Gastroesophageal sphincter (tissue), 4 donors: ENCODE measurements around the gene TST. TPM values are rescaled to one million over a fixed set of nuclear protein-coding genes. Genes with fewer than 3 reads are reported as not detected.
A peak's percentile ranks its signal among the peaks of the same experiment; 100 is the strongest.

ENCODE experiments used
- ATAC-seq: fragments of 150-250 bp; one replicate; pipeline ENCODE4 v1.9.1; 2016; ENCODE audit warnings: mild to moderate bottlenecking, moderate library complexity
- H3K27ac ChIP-seq, 4 donors: fragments of 200-600 bp; sonication (generic) in 3 of 4; 1 replicate in 3 of 4; 2 replicates in 1 of 4; pipeline ENCODE4 v1.5.1; 2016 to 2019
- H3K27me3 ChIP-seq: fragments of 200-600 bp; sonication (generic); one replicate; pipeline ENCODE4 v1.5.1; 2019
- H3K36me3 ChIP-seq, 2 donors: fragments of 200-600 bp; sonication (generic); one replicate each; pipeline ENCODE4 v1.5.1; 2019; ENCODE audit warnings: control low read depth in 1 of 2
- H3K4me1 ChIP-seq, 3 donors: fragments of 200-600 bp; sonication (generic); 1 replicate in 2 of 3; 2 replicates in 1 of 3; pipeline ENCODE4 v1.5.1; 2016 to 2019; ENCODE audit warnings: control low read depth in 2 of 3
- H3K4me3 ChIP-seq, 2 donors: fragments of 200-600 bp; sonication (generic); one replicate each; pipeline ENCODE4 v1.5.1; 2019; ENCODE audit warnings: mild to moderate bottlenecking in 1 of 2, moderate library complexity in 1 of 2
- H3K9me3 ChIP-seq, 3 donors: fragments of 200-600 bp; sonication (generic); one replicate each; pipeline ENCODE4 v1.5.1; 2017 to 2019; ENCODE audit warnings: control low read depth in 2 of 3
- EP300 ChIP-seq: sonication (generic); formaldehyde crosslinking; IDR thresholded peaks from one replicate; pipeline ENCODE4 v1.6.1; 2017; ENCODE audit warnings: antibody characterized with exemption, mild to moderate bottlenecking
- POLR2A ChIP-seq, 2 donors: fragments of 450-650 bp; IDR thresholded peaks; one replicate each; pipeline ENCODE4 v1.6.1; 2017; ENCODE audit warnings: antibody characterized with exemption in 2 of 2, mild to moderate bottlenecking in 2 of 2, moderate library complexity in 1 of 2
- POLR2AphosphoS5 ChIP-seq: sonication (generic); formaldehyde crosslinking; IDR thresholded peaks from one replicate; pipeline ENCODE4 v1.6.1; 2017; ENCODE audit warnings: antibody characterized with exemption
- WGBS, 2 donors: methylation state at CpG; one replicate each; pipeline ENCODE4 v1.1.5; 2018; ENCODE audit warnings: low coverage in 1 of 2; 5-methylcytosine and 5-hydroxymethylcytosine counted together
- total RNA-seq, 4 donors: library from RNA; depleted of rRNA; stranded (reverse); fragments of >200 nt; gene quantifications; one replicate each; pipeline ENCODE4 v1.1.0, GENCODE V29; 2016
- TF ChIP-seq, protein P1 (sequence below), 4 experiments: fragments of 200-600 bp in 2 of 4; fragments of 450-650 bp in 2 of 4; sonication (generic) in 1 of 4; IDR thresholded peaks; one replicate each; pipeline ENCODE4 v1.5.1; 2017 to 2019; ENCODE audit warnings: antibody characterized with exemption in 4 of 4, mild to moderate bottlenecking in 2 of 4, moderate library complexity in 2 of 4

Gene TST
- total RNA-seq, 4 donors from 2014 or later, result 19.1 to 38.7 (median 31.7) TPM

GRCh38 chr22:37036655-37037377 lies 17.6 kb upstream of the TST start:
- H3K27ac ChIP-seq, result no peak overlapping the region
- no peak overlapping the region for H3K4me3 ChIP-seq
- ATAC-seq, result no peak
- no peaks in the 10 kb centered on the region for H3K4me1 ChIP-seq
- TF ChIP-seq EP300 (no peak), POLR2A (IDR thresholded peaks at IDR 0.05) (no peak), POLR2AphosphoS5 (no peak)
- TF ChIP-seq, protein P1, sequence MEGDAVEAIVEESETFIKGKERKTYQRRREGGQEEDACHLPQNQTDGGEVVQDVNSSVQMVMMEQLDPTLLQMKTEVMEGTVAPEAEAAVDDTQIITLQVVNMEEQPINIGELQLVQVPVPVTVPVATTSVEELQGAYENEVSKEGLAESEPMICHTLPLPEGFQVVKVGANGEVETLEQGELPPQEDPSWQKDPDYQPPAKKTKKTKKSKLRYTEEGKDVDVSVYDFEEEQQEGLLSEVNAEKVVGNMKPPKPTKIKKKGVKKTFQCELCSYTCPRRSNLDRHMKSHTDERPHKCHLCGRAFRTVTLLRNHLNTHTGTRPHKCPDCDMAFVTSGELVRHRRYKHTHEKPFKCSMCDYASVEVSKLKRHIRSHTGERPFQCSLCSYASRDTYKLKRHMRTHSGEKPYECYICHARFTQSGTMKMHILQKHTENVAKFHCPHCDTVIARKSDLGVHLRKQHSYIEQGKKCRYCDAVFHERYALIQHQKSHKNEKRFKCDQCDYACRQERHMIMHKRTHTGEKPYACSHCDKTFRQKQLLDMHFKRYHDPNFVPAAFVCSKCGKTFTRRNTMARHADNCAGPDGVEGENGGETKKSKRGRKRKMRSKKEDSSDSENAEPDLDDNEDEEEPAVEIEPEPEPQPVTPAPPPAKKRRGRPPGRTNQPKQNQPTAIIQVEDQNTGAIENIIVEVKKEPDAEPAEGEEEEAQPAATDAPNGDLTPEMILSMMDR (IDR thresholded peaks at IDR 0.05), result no peak
- WGBS, 2 donors, result 75 to 83% methylated on average over 2 to 7 of the region's 11 CpGs
- H3K9me3 ChIP-seq, result no peaks in the 10 kb centered on the region
- peaks cover 53% of the 10 kb centered on the region for H3K27me3 ChIP-seq
- no peaks in the 10 kb centered on the region for H3K36me3 ChIP-seq

DNA sequence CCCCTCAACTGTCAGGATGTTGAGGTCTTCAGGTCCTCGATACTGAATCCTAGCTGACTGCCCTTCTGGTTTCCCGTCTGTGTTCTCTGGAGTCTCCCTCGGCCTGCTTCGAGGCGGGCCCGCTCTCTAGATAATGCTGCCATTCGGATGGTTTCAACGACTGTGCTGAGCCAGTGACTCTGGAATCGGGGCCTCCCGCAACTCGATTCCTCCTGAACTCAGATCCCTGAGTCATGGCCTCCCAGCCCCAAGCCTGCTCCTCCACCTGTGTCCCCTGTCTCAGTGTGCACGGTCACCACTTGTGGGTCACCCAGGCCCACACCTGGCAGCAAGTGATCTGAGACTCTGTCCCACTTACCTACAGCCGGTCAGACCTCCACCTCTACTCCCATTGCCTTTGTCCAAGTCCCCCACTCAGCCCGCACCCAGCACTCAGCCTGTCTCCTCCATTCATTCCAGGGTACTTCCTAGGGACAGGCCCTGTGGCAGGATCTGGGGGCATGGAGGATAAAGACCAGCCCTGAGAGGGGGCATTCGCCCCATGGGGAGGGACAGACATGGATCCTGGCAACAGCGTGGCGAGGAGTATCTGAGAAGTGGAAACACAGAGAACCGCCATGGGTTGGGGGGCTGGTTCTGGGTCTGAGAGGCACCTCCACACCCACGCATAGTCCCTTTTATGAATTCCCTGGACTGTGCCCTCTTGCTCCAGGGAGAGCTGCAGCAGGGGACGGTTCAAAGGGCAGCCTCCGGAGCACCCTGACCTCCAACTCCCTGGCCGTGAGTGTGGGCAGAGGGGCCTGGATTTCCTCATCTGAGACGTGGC lies 14.6 kb upstream of the TST start:
- TF ChIP-seq, protein P1 (IDR thresholded peaks at IDR 0.05), result no peak
- TF ChIP-seq EP300, result no peak
- no peak for TF ChIP-seq POLR2AphosphoS5
- TF ChIP-seq POLR2A (IDR thresholded peaks at IDR 0.05), result no peak

GRCh38 chr22:37032535-37033460 lies 13.6 kb upstream of the TST start:
- Histone ChIP-seq H3K4me1 (no peaks in the 10 kb centered on the region), H3K27ac (no peak overlapping the region), H3K27me3 (peaks cover 38% of the 10 kb centered on the region), H3K9me3 (no peaks in the 10 kb centered on the region), H3K4me3 (no peak overlapping the region), H3K36me3 (peaks cover 0 to 36% of the 10 kb centered on the region in 2 donors)
- TF ChIP-seq, protein P1 (IDR thresholded peaks at IDR 0.05), result no peak
- TF ChIP-seq EP300 (no peak), POLR2AphosphoS5 (no peak), POLR2A (IDR thresholded peaks at IDR 0.05) (no peak)
- ATAC-seq, result peak; percentile 78
- 60 to 74% methylated on average over 6 to 10 of the region's 18 CpGs for WGBS, 2 donors

More for the DNA sequence above, 14.6 kb upstream of the TST start:
- Histone ChIP-seq H3K4me1 (no peaks in the 10 kb centered on the region), H3K9me3 (no peaks in the 10 kb centered on the region), H3K27me3 (peaks cover 48% of the 10 kb centered on the region), H3K36me3 (peaks cover 0 to 26% of the 10 kb centered on the region in 2 donors), H3K4me3 (no peak overlapping the region), H3K27ac (no peak overlapping the region)
- WGBS, 2 donors, result 84 to 100% methylated on average over 4 to 15 of the region's 23 CpGs
- no peak for ATAC-seq

DNA sequence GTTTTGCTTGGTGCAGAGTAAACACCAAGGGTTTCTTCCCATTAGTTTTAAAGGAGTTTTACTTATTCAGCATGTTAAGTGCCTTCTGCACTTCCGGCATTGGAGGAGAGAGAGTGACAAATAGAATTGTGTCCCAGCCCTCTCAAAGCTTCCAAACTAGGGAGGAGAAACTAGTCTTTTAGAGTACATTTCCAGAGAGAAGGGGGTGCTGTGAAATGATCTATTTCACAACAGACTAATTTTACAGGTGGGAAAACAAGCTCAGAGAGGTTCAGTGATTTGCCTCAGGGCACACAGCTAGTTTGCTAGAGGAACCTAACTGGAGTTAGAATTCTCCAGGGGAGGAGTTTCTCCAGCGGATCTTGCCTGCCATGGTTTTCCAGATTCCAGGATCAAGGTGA lies 12.9 kb upstream of the TST start:
- 67 to 84% methylated on average over 1 to 2 of the region's 2 CpGs for WGBS, 2 donors
- no peaks in the 10 kb centered on the region for H3K9me3 ChIP-seq
- peaks cover 31% of the 10 kb centered on the region for H3K27me3 ChIP-seq
- H3K36me3 ChIP-seq, result peaks cover 0 to 42% of the 10 kb centered on the region in 2 donors
- no peak for ATAC-seq
- TF ChIP-seq POLR2AphosphoS5 (no peak), POLR2A (IDR thresholded peaks at IDR 0.05) (no peak), EP300 (no peak)
- TF ChIP-seq, protein P1 (IDR thresholded peaks at IDR 0.05), result no peak
- no peaks in the 10 kb centered on the region for H3K4me1 ChIP-seq
- H3K27ac ChIP-seq, result no peak overlapping the region
- H3K4me3 ChIP-seq, result no peak overlapping the region
